Nephron progenitor cell (in vitro differentiated cells): ENCODE data around the gene PPP2R5E.

Source experiments
- DNase-seq: peaks from one replicate; pipeline ENCODE4 v3.0.0; 2021
- H3K27ac Mint-ChIP-seq: 2 replicates; pipeline ENCODE4 v1.8.0; 2021; ENCODE audit warnings: mild to moderate bottlenecking, moderate library complexity, mixed read lengths
- H3K27me3 Mint-ChIP-seq: 2 replicates; pipeline ENCODE4 v1.8.0; 2021; ENCODE audit warnings: mild to moderate bottlenecking, low read depth, mixed read lengths; ENCODE audit not compliant: poor library complexity
- H3K36me3 Mint-ChIP-seq: 2 replicates; pipeline ENCODE4 v1.8.0; 2021; ENCODE audit warnings: low read depth, mixed read lengths
- H3K4me1 Mint-ChIP-seq: 2 replicates; pipeline ENCODE4 v1.8.0; 2021; ENCODE audit warnings: mixed read lengths
- H3K4me3 Mint-ChIP-seq: 2 replicates; pipeline ENCODE4 v1.8.0; 2021; ENCODE audit warnings: mild to moderate bottlenecking, moderate library complexity, mixed read lengths
- H3K9me3 Mint-ChIP-seq: 2 replicates; pipeline ENCODE4 v1.8.0; 2021; ENCODE audit warnings: mild to moderate bottlenecking, moderate library complexity, mixed read lengths
- CTCF ChIP-seq: fragments of 200-600 bp; sonication (generic); IDR thresholded peaks from 2 replicates; pipeline ENCODE4 v1.5.0; 2021; ENCODE audit warnings: antibody characterized with exemption

PPP2R5E gene

GRCh38 chr14:63499701-63500250, 43.4 kb downstream of the PPP2R5E start:
- DNase-seq = no peak
- H3K4me1 Mint-ChIP-seq = peaks cover 26% of the 10 kb centered on the region
- no peaks in the 10 kb centered on the region for H3K9me3 Mint-ChIP-seq
- TF ChIP-seq CTCF = no peak
- no peak overlapping the region for H3K4me3 Mint-ChIP-seq
- H3K36me3 Mint-ChIP-seq = peaks cover 32% of the 10 kb centered on the region
- H3K27ac Mint-ChIP-seq = no peak overlapping the region
- no peaks in the 10 kb centered on the region for H3K27me3 Mint-ChIP-seq

- no peaks in the 10 kb centered on the region for H3K27me3 Mint-ChIP-seq
- H3K4me1 Mint-ChIP-seq = peaks cover 32% of the 10 kb centered on the region
- DNase-seq = no peak
- no peak overlapping the region for H3K4me3 Mint-ChIP-seq
- H3K9me3 Mint-ChIP-seq = no peaks in the 10 kb centered on the region
- no peak for TF ChIP-seq CTCF
- H3K27ac Mint-ChIP-seq = no peak overlapping the region
- peaks cover 24% of the 10 kb centered on the region for H3K36me3 Mint-ChIP-seq
These were observed 46.3 kb downstream of the PPP2R5E start for GRCh38 chr14:63496837-63497400.

GRCh38 chr14:63493246-63493645, 49.9 kb downstream of the PPP2R5E start:
- peak; percentile 12 for DNase-seq
- Mint-ChIP-seq H3K4me3 (no peak overlapping the region), H3K4me1 (peaks cover 22% of the 10 kb centered on the region), H3K27ac (peak overlapping the region; percentile 69), H3K27me3 (no peaks in the 10 kb centered on the region), H3K36me3 (peaks cover 17% of the 10 kb centered on the region), H3K9me3 (no peaks in the 10 kb centered on the region)
- no peak for TF ChIP-seq CTCF

- no peak for TF ChIP-seq CTCF
- no peak overlapping the region for H3K4me3 Mint-ChIP-seq
- peaks cover 19% of the 10 kb centered on the region for H3K4me1 Mint-ChIP-seq
- H3K27ac Mint-ChIP-seq = peak overlapping the region; percentile 68
- H3K36me3 Mint-ChIP-seq = peaks cover 17% of the 10 kb centered on the region
- no peaks in the 10 kb centered on the region for H3K9me3 Mint-ChIP-seq
- DNase-seq = no peak
- no peaks in the 10 kb centered on the region for H3K27me3 Mint-ChIP-seq
These were observed 50.8 kb downstream of the PPP2R5E start for GRCh38 chr14:63492391-63492790.

- peaks cover 2% of the 10 kb centered on the region for H3K27me3 Mint-ChIP-seq
- H3K36me3 Mint-ChIP-seq = peaks cover 24% of the 10 kb centered on the region
- no peaks in the 10 kb centered on the region for H3K9me3 Mint-ChIP-seq
- no peak overlapping the region for H3K4me3 Mint-ChIP-seq
- no peak for TF ChIP-seq CTCF
- DNase-seq = no peak
- no peak overlapping the region for H3K27ac Mint-ChIP-seq
- H3K4me1 Mint-ChIP-seq = peaks cover 18% of the 10 kb centered on the region
These were observed 55.5 kb downstream of the PPP2R5E start for GRCh38 chr14:63487724-63488123.

- peaks cover 2% of the 10 kb centered on the region for H3K27me3 Mint-ChIP-seq
- H3K27ac Mint-ChIP-seq = peak overlapping the region; percentile 95
- H3K4me1 Mint-ChIP-seq = peaks cover 18% of the 10 kb centered on the region
- no peak for TF ChIP-seq CTCF
- no peaks in the 10 kb centered on the region for H3K9me3 Mint-ChIP-seq
- no peak overlapping the region for H3K4me3 Mint-ChIP-seq
- H3K36me3 Mint-ChIP-seq = peaks cover 30% of the 10 kb centered on the region
- DNase-seq = no peak
These were observed 56.4 kb downstream of the PPP2R5E start for GRCh38 chr14:63486738-63487137.
